GM23338 (cell line): Measurements from ENCODE around the gene PSMD3.

Experiments
- CREB1 ChIP-seq: fragments of 250-450 bp; sonication (Bioruptor Pico); IDR thresholded peaks from 2 replicates; pipeline ENCODE4 v1.5.0; 2020; ENCODE audit warnings: low read depth, mild to moderate bottlenecking, moderate library complexity
- CTCF ChIP-seq, 2 experiments: fragments of 200-600 bp in 1 of 2; sonication (generic) in 1 of 2; conservative IDR thresholded peaks; 2 replicates each; pipeline versions ENCODE4 v1.5.1 to v1.6.1; 2016 to 2017; ENCODE audit warnings: antibody characterized with exemption in 2 of 2, low read depth in 2 of 2, mild to moderate bottlenecking in 2 of 2, moderate library complexity in 1 of 2
- ETS1 ChIP-seq: IDR thresholded peaks from 2 replicates; pipeline ENCODE4 v1.6.1; 2016; ENCODE audit warnings: antibody characterized with exemption
- EZH2 ChIP-seq: fragments of 200-600 bp; sonication (generic); IDR thresholded peaks from one replicate; pipeline ENCODE4 v1.8.0; 2017; ENCODE audit warnings: antibody characterized with exemption, mild to moderate bottlenecking, low read depth; ENCODE audit not compliant: unreplicated experiment
- EZH2phosphoT487 ChIP-seq: fragments of 200-600 bp; sonication (generic); IDR thresholded peaks from one replicate; pipeline ENCODE4 v1.8.1; 2018; ENCODE audit warnings: antibody characterized with exemption; ENCODE audit not compliant: unreplicated experiment
- JUNB ChIP-seq: IDR thresholded peaks from one replicate; pipeline ENCODE4 v1.6.1; 2016; ENCODE audit warnings: antibody characterized with exemption; ENCODE audit not compliant: unreplicated experiment
- NANOG ChIP-seq: IDR thresholded peaks from 2 replicates; pipeline ENCODE4 v1.6.1; 2016; ENCODE audit warnings: antibody characterized with exemption, borderline replicate concordance
- POLR2AphosphoS5 ChIP-seq: IDR thresholded peaks from 2 replicates; pipeline ENCODE4 v1.6.1; 2016; ENCODE audit warnings: antibody characterized with exemption, low read depth
- REST ChIP-seq: IDR thresholded peaks from one replicate; pipeline ENCODE4 v1.6.1; 2018; ENCODE audit warnings: antibody characterized with exemption; ENCODE audit not compliant: unreplicated experiment
- STAT1 ChIP-seq: IDR thresholded peaks from one replicate; pipeline ENCODE4 v1.6.1; 2016; ENCODE audit warnings: antibody characterized with exemption; ENCODE audit not compliant: unreplicated experiment
- ZNF331 ChIP-seq: fragments of 250-450 bp; sonication (Bioruptor Pico); IDR thresholded peaks from 2 replicates; pipeline ENCODE4 v1.5.0; 2020; ENCODE audit warnings: low read depth, mild to moderate bottlenecking, moderate library complexity

- TF ChIP-seq CTCF (conservative IDR thresholded peaks at IDR 0.05; ENCODE audit: low read depth in 2 of 2) (no peak), EZH2 (no peak), REST (no peak), EZH2phosphoT487 (no peak), CREB1 (CRISPR knock-in tag) (no peak), NANOG (no peak), POLR2AphosphoS5 (no peak), ZNF331 (CRISPR knock-in tag) (no peak), ETS1 (no peak), JUNB (no peak), STAT1 (no peak)
Observed at GRCh38 chr17:40028595-40028994, 48.0 kb downstream of the PSMD3 start.
